Tibial nerve (tissue), 3 donors: ENCODE results near the gene ALK.

ENCODE experiments used
- POLR2A ChIP-seq, 2 donors: fragments of 450-650 bp; IDR thresholded peaks; one replicate each; pipeline ENCODE4 v1.6.1; 2017; ENCODE audit warnings: antibody characterized with exemption in 2 of 2, mild to moderate bottlenecking in 2 of 2, moderate library complexity in 2 of 2
- TF ChIP-seq, protein P1 (sequence below), 5 experiments: fragments of 200-600 bp in 3 of 5; fragments of 450-650 bp in 2 of 5; sonication (generic) in 3 of 5; IDR thresholded peaks; one replicate each; pipeline ENCODE4 v1.5.1; 2016 to 2019; ENCODE audit warnings: antibody characterized with exemption in 5 of 5, mild to moderate bottlenecking in 3 of 5, moderate library complexity in 2 of 5

DNA sequence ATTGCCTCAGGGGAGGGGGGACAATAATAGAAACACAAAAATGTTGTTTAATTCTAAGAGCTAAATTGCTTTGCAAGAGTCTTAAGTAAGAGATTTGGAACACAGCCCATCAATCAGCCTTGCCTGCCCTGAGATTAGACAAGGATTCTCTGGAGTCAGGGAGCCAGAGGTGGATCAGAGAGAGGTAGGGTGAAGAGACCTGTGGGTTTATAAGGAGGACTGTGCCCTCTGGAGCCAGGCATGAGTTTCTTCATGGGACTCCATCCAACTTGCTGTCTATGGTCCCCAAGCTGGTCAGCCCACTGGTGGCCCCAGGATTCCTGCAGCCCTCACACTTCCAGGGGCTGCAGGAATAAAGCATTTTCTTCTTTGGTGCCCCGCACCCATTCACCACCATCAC is 139.3 kb downstream of the ALK start:
- TF ChIP-seq, protein P1, sequence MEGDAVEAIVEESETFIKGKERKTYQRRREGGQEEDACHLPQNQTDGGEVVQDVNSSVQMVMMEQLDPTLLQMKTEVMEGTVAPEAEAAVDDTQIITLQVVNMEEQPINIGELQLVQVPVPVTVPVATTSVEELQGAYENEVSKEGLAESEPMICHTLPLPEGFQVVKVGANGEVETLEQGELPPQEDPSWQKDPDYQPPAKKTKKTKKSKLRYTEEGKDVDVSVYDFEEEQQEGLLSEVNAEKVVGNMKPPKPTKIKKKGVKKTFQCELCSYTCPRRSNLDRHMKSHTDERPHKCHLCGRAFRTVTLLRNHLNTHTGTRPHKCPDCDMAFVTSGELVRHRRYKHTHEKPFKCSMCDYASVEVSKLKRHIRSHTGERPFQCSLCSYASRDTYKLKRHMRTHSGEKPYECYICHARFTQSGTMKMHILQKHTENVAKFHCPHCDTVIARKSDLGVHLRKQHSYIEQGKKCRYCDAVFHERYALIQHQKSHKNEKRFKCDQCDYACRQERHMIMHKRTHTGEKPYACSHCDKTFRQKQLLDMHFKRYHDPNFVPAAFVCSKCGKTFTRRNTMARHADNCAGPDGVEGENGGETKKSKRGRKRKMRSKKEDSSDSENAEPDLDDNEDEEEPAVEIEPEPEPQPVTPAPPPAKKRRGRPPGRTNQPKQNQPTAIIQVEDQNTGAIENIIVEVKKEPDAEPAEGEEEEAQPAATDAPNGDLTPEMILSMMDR (IDR thresholded peaks at IDR 0.05), result no peak
- no peak for TF ChIP-seq POLR2A (IDR thresholded peaks at IDR 0.05)
